ENCODE results near the gene FAM237B.

GRCh38 chr7:90337106-90337505 lies 16.0 kb upstream of the FAM237B start:
- TF ChIP-seq CTCF (conservative IDR thresholded peaks at IDR 0.05; ENCODE audit: low read depth, low read length) (no peak), EZH2 (IDR thresholded peaks at IDR 0.05; ENCODE audit: low read length, unreplicated experiment) (no peak), EZH2phosphoT487 (IDR thresholded peaks at IDR 0.05; ENCODE audit: borderline replicate concordance, low read length) (no peak)

All from PC-3 (cell line).